RWPE1 (cell line): ENCODE results near the gene LINC01488.

ENCODE experiments used
- CTCF ChIA-PET: fragments of 350-600 bp; sonication (Branson Sonifier 250); formaldehyde crosslinking; extraction: SDS; loops from one replicate; lab custom pipeline; 2021; lab: Yijun Ruan, JAX
- POLR2A ChIA-PET: fragments of 400-600 bp; formaldehyde crosslinking; extraction: SDS; loops from one replicate; lab custom pipeline; 2020; ENCODE audit warnings: antibody characterized with exemption; ENCODE audit not compliant: low non-redundant PET; lab: Yijun Ruan, JAX
- DNase-seq: peaks from one replicate; pipeline ENCODE4 v3.0.0; 2012; ENCODE audit warnings: low spot score
- H3K27ac ChIP-seq: fragments of 450-650 bp; 2 replicates; pipeline ENCODE4 v1.5.1; 2017
- CTCF ChIP-seq: fragments of 450-650 bp; conservative IDR thresholded peaks from 2 replicates; pipeline ENCODE4 v1.5.1; 2017; ENCODE audit warnings: low read depth, mild to moderate bottlenecking

LINC01488 gene

GRCh38 chr11:69542314-69543168 is 61.1 kb downstream of the LINC01488 start:
- no peak for TF ChIP-seq CTCF
- ChIA-PET CTCF (no interaction called here), POLR2A (no interaction called here)
- DNase-seq: no peak
- no peak overlapping the region for H3K27ac ChIP-seq
